HG02623 (cell line): Measurements from ENCODE around the gene PDIA5.
"Not testable (repeated sequence)": the region's sequence is repeated elsewhere in the genome, so short reads cannot be mapped to it uniquely, and the experiment has no call there.

Experiments
- ATAC-seq: cut with Tn5 transposase; IDR thresholded peaks from one replicate; pipeline ENCODE4 v1.9.1; 2021; ENCODE audit warnings: moderate library complexity; ENCODE audit not compliant: unreplicated experiment

The PDIA5 gene

DNA sequence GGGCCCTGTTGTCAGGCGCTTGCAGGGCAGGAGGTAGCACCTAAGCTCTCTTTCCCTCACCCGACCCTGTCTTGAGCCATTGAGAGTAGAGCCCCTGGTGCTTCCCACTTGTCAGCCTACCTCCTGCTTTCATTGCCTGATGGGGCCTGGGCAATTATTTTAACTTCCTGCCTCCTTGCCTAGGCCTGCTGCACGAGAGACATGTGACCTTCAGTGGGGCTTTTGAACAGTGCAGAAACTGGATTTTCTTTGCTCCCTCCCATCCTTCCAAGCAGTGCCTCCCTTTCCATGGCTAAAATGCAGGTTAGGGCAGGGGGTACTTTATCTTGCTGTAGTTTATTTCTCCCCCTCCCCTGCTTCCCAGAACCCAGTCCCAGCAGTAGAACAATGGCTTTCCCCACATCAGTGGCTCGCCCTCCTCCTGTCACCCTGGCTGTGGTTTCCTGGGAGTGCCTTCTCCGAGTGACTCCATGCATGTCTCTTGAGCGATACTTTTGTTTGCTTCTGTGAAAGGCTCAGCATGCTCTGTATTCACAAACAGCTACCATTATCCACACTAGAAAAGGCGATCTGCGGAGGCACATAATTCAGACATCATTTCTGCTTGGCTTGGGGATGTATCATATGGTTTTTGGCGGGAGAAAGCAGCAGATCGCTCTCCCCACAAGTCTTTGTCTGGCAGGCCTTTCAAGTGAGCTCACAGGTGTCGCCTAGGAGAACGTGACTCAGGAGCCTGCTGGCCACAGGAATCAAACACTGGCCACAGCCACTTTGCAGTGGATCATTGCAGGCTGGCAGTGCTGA is 24.1 kb downstream of the PDIA5 start:
- no peak for ATAC-seq

DNA sequence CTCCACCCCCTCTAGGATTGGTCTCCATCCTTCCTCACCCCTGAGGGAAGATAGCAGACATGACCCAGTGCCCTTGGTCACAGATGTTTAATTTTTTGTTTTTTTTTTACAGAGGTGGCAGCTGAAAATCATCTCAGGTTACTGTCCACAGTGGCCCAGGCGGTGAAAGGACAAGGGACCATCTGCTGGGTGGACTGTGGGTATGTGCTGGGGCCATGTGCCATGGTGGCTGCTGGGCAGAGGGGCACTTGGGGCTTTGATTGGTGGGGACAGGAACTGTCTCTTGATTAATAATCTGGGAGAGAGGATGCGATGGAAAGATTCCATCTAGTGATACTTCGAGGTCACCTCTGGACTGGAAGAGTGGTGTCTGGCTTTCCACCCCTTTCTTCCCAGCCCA is 25.4 kb downstream of the PDIA5 start:
- no peak for ATAC-seq

DNA sequence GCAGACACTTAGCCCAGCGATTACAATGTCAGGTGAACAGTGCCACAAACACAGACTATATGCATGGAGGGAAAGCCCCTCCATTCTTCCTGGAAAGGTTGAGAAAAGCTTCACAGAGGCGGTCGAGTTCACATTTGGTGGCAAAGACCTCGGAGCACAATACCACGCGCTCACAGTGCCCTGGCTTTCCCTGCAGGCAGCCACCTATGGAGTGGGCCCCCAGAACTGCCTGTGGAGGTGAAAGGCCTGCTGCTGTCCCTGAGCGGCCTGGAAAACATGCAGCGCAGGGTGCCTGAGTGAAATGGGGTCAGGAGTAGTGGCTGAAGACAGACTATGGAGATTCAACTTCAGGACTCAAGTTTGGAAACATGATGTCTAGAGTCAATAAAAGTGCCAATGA is 26.9 kb downstream of the PDIA5 start:
- no peak for ATAC-seq

DNA sequence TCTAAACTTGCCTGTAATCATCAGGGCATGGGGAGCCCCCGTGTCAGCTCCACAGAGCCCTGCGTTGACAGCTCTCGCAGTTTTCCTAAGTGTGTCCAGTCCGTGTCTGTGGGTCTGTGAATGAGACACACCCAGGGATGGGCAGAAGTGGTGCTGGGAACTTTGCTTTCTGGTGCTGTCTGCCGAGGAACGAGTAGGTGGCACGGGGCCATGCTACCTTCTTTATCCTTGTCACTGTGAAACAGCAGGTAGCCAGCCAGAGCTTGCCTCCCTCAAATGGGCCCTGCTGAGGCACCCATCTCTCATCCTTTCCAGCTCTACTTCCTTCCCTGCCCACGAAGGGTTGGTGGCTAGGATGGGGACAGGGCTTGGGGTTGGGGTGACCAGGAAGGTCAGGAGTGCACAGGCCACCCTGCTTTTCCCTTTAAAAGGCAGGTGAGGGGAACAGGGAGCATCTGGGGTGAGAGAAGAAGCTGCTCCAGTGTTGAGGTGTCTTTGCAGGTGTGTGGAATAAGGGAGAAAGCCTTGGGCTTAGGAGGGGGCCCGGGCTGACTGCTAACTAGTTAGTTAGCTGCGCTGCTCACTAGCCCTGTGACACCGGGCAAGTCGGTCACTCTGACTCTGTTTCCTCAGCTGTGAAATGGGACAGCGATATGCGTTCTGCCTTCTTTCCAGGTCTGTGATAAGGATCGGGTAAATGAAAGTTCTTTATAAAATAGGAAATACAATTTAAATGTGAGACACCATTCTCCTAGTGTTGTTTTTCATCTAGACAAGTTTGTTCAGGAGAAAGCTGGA is 27.9 kb downstream of the PDIA5 start:
- no peak for ATAC-seq

DNA sequence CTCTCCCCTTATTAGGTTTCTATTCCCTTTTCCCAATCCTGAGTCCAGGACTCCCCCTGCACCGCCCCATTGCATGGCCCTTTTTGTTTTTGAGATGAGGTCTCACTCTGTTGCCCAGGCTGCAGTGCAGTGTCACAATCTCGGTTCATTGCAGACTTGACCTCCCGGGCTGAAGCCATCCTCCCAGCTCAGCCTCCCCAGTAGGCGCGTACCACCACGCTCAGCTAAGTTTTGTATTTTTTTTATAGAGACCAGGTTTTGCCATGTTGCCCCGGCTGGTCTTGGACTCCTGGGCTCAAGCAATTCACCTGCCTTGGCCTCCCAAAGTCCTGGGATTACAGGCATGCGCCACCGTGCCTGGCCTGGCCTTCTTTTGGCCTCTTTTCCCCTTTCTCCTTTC is 29.3 kb downstream of the PDIA5 start:
- ATAC-seq = no peak

DNA sequence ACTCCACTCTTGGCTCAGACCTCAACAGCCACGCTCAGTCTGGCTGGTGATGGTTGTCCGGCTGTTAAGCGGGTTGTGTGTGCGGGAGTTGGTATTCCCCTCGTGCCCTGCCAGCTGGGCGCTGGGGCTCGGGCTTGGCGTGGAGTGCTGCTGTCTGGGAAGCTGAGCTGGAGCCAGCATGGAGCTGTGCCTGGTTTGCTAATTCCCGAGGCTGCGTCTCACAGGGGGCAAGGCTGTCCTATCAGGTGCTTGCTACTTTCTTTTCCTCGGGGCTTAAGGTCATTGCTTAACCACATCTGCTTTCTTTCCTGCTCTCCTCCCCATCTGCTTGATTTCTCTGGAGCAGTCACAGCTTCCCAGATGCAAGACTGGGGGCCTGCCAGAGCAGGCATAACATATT is 29.9 kb downstream of the PDIA5 start:
- no peak for ATAC-seq

DNA sequence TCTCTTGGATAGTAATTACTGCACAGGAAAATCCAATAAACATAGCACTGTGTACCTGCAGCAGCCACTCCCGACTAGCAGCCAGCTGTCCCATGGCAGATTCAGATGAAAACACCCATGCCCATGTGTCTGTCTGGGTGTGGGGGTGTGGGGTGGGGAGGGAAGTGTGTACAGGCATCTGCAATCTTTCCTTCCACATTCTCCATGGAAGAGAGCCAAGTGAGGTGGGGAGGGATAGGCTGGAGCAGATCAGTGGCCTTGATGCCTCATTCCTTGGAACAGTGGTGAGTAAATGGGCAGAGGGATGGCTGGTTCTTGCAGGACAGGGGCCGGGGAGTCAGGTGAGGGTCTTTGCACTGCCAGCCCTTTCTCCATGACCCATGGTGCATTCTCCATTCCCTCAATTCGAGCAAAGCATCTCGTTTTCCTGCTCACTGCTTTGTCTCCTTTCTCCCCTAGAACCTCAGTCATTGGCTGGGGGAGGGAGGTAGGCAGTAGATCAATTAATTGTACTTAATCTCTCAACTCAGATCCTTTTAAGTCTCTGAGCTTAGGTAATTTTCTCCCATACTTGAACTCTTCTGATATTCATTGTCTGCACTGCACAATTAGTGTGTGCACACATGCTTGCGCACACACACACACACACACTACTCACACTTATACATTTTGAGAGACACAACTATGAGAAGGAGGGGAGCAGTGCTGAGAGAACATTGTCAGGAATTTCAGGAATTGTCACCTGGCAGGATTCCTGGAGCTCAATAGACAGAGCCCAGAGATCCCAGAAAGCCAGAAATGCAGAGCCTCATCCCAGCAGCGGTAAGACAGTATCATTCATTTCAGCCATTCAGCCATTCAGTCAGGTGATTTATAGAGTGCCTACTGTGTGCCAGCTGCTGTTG is 31.9 kb downstream of the PDIA5 start:
- no peak for ATAC-seq

DNA sequence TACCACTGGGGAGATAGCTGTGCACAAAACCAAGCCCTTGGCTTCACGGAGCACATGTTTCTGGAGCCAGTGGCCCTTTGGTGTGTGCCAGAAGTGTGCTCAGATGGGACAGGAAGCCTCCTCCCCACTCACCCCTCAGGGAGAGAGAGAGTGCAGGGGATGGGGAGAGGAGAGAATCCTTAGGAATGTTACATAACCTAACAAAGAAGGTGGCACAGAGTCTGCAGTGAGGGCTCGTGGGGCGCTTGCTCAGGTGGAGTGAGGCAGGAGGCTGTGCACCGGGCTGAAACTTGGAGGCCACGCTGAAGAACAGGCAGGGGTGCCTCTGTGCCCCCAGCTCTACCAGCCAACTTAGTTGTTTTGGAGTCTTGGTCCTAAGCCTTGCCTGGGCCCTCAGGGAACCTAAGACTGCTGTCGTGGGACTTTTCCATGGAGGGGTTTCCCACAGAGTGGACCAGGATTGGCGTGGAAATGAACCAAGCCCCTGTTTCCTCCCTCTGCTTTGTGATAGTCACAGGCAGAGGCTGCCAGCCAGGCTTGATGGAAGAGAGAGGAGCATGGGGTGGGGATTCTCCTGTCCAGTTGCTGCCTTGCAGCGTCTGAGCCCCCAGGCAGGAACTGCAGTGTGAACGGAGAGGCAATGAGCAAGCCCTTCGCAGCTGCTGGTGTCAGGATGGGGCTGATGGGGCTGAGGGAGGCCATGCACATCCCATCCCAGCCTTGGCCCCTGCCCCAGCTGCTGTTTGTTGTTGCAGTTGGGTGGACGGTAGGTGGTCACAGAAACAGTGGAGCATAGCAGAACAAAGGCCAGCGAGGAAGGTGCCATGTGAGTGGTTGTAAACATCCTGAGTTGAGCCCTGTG is 32.7 kb downstream of the PDIA5 start:
- ATAC-seq = no peak

DNA sequence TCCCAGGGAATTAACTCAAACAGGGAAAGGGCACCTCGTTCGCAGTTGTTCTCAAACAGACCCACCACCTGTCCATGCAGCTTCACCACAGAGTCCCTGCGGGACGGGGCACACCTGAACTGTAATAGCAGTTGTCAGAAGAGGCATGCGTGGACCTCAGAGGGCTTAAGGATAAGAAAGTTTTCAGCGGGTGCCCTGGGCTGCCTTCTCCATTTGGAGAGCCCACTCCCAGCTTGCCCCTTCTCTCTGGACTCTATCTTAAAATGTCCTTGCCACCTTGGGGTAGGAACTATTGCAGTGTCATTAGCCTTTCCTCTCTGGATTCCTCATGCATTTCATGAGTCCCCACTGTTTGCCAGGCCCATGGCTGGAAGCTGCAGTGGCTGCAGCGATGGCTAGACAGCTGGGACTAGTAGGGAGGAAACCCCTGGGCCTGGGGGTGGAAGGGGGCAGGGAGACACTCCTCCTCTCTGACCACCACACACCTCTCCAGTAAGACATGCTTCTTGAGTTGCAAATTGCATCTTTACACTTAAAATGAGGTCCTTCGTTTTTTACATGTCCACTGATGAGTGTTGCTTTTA is 33.5 kb downstream of the PDIA5 start:
- no peak for ATAC-seq

DNA sequence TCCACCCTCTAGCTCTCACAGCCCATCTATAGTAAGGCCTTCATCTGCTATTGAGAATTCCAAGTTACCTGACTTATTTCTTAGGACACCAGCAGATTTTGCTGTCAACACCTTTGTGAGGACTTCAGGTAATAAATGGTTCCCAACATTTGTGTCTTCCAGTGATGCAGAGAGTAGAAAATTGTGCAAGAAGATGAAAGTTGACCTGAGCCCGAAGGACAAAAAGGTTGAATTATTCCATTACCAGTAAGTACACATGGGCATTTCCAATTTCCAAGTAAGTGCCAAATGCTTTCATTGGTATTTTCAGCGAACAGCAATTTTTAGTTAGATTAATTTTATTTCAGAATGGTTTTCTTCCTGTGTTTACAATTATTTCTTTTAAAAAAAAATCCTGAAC is 35.4 kb downstream of the PDIA5 start:
- no peak for ATAC-seq

DNA sequence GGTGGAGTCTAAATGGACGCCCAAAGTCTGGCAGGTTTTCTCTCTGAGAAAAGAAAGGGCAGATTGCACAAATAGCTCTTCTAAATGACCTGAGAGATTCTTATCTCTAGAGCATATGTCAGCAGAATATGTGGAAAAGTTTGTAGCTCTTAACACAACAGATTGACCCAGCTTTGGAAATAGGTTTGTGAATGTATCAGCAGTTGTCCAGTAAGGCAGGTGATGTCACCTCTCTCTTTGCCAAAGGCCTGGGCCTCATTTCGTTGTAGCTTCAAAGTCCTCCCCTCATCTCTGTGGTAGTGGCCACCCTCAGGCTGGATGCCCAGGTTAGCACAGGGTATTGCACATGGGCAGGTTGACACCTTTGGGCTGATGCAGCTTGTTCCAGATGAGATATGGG is 36.0 kb downstream of the PDIA5 start:
- ATAC-seq = no peak

DNA sequence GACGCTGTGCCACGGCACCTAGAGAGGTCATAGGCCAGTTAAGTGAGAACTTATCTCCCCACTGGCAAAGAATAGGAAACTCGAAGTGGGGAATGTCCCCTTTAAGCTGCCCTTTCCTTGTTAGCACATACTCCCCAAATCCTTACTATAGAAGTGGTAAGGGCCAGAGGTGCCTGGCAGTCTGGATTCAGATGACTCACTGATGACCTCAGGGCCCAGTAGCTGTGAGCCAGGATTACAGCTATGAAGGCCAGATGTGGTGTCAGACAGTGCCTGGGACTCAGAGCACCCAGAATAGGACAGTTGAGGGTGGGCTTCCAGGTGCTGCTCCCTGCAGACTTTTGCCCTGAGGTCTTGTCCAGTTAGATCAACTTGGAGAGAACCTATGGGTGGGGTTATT is 37.7 kb downstream of the PDIA5 start:
- no peak for ATAC-seq

DNA sequence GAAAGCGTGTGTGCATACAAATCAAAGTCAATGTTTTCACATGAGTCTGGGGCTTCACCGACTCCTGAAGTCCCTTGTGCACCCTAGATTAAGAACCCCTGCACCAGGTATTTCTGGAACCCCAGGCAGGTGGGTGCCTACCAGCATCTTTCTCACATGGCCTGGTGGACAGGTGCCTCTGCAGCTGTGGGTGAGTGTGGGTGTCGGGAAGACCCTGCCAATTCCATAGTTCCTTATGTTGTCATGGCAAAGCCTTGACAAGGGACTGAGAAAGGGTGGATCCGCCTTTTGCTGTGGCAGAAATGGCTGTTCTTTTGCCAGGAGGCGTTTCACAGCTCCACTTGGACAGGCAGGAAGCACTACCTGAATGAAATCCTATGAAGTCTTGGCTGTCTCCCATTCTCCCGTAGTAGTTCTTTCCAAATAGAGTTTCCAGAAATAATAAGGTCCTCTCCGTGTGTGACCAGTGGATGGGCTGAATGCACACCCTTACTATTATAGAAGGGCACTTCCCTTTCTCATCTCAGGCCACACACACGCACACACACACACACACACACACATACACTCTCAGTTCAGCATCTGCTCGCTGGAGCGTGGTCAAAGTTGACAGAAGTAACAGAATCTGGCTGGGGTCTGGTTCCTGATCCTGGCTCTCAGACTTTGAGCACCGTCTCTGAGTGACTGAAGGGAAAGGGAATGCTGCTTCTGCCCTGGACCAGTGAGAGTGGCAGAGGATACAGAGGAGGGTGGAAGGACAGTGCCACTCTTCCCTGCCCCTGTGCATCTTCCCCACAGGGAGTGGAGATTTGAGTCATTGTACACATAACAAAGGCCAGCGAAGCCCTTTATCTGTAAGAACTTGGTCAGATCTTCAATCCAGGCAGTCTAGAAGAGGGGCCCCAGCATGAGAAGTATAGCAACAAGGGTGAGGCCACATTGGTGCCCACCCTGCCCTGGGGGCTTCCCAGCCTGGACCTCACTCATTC is 38.7 kb downstream of the PDIA5 start:
- ATAC-seq = no peak

DNA sequence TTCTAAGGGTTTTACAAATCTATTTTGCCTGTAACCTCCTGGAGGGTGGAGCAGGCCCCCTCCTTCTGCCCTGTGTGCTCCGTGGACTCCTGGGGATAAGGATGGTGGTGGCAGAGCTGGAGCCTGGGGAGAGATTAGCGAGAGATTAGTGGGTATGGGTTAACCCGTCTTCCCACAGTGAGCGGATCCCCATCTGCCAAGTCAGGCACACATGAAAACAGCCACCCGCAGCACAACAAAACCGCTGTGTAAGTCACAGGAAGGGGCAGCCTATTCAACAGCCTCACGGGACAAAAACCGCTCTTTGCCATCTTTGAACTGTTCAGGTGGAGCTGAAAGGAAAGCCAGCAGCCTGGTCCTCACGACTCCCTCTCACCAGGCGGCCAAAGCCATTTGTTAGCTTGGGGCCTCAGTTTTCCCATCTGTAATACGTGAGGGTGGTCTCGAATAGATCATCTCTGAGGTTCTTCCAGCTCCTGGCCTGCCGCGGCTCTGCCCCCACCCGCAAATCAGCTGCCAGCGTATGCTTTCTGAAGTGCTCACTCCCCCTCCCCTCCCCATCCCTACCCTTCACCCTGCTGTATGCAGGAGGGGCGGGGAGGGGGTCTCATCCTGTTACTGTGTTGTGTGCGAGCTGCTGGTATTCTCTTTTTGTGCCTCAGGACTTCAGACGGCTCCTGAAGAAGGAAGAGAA is 43.6 kb downstream of the PDIA5 start:
- ATAC-seq = no peak

DNA sequence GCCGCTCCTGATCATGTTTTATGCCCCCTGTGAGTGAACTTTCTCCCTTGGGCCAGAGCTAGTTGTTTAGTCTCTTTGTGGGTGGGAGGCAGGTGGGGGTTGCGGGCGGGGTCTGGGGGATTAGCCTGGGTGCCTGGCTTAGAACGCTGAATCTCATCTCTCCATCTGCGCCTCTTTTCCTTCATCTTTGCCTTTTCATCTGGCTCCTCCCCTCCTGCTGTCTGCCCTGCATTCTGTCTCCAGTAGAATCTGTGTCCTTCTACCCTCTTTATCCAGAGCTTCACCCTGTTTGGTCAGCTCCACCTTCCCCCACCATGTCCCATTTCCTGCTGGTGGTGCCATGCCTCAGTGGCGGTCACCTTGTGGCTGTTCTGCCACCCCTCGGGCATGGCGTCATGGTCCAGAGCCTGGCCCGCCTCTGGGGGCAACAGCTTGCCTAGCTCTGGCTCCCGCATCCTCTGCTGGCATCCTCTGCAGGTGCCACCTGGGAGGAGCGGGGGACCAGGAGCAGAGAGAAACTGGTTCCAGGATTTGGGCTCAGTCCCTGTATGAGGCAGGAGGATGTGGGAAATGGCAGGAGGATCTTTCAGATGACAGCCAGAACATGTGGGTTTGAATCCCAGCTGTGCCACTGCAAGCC is 44.3 kb downstream of the PDIA5 start:
- no peak for ATAC-seq

DNA sequence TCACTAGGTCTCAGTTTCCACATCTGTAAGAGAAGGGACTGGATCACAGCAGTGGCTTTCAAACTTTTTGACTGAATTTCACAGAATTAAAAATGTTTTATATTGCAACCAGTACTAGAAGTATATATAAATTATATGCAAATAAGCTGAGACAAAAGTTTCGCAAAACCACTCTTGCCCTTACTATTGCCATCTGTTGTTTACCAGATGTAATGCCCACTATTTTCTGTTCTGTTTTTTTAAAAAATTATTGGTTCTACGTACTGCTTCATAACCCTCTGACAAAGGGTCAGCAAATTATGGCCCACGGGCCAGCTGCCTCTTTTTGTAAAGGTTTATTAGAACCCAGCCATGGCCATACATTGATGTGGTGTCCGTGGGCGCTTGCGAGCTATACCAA is 44.8 kb downstream of the PDIA5 start:
- no peak for ATAC-seq

DNA sequence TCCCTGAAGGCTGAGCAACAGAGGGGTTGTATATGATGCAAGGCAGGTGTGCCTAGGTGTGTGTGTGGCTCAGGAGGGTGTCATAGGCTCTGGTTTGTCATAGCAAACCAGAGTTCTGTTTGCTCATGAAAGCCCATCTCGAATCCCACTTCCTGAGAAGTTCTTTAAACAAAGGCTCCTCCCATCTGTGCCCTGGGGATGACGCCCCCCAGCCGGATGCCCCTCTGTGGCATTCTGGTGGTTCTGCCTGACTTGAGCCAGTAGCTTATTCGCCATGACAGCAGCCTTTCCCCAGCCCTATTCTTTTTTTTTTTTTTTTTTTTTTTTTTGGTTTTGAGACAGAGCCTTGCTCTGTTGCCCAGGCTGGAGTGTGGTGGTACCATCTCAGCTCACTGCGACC is 45.4 kb downstream of the PDIA5 start:
- no peak for ATAC-seq

DNA sequence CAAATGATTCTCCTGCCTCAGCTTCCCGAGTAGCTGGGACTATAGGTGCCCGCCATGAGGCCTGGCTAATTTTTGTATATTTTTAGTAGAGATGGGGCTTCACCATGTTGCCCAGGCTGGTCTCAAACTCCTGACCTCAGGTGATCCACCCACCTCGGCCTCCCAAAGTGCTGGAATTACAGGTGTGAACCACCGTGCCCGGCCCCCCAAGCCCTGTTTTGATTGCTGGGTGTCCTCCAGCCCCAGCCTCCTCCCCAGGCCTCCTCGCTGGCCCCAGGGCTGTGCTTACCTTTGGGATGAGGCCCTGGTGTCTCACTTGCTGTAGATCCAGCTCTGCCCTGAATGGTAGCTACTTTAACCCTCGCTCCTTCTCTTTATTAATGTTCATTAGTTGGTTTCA is 45.8 kb downstream of the PDIA5 start:
- ATAC-seq = not testable (repeated sequence)
